Fibroblast of lung (primary cell): ENCODE measurements around the gene CELF2. TPM values are rescaled to one million over a fixed set of nuclear protein-coding genes. Genes with fewer than 3 reads are reported as not detected.

Experiments used
- DNase-seq, 2 donors: peaks; one replicate each; pipeline versions ENCODE4 v3.0.0 to v3.0.0-alpha.2; 2010; ENCODE audit warnings: low read depth in 2 of 2
- H2AFZ ChIP-seq: 2 replicates; pipeline ENCODE4 v1.5.1; 2012; ENCODE audit warnings: low read length, control low read depth, inconsistent platforms
- H3K27ac ChIP-seq: 2 replicates; pipeline ENCODE4 v1.5.1; 2011; ENCODE audit warnings: low read length, control low read depth; ENCODE audit not compliant: insufficient read depth
- H3K27me3 ChIP-seq: 2 replicates; pipeline ENCODE4 v1.5.1; 2011; ENCODE audit warnings: mild to moderate bottlenecking, low read length; ENCODE audit not compliant: control insufficient read depth, insufficient read depth
- H3K36me3 ChIP-seq: 2 replicates; pipeline ENCODE4 v1.5.1; 2011; ENCODE audit warnings: low read length; ENCODE audit not compliant: control insufficient read depth, insufficient read depth
- H3K4me1 ChIP-seq: 2 replicates; pipeline ENCODE4 v1.5.1; 2011; ENCODE audit warnings: low read length; ENCODE audit not compliant: control insufficient read depth, insufficient read depth; ENCODE audit errors: extremely low read depth
- H3K4me2 ChIP-seq: 2 replicates; pipeline ENCODE4 v1.5.1; 2011; ENCODE audit warnings: low read length, control low read depth; ENCODE audit not compliant: insufficient read depth; ENCODE audit errors: extremely low read depth
- H3K4me3 ChIP-seq, 4 experiments: fragments of 200-600 bp in 1 of 4; sonication (generic) in 1 of 4; replicated peaks in 1 of 4; 2 replicates each; pipeline ENCODE4 v1.5.1; 2011 to 2016; ENCODE audit warnings: low read length in 4 of 4, low read depth in 3 of 4, mild to moderate bottlenecking in 3 of 4, control low read depth in 2 of 4, inconsistent platforms in 1 of 4, mixed read lengths in 1 of 4; ENCODE audit not compliant: insufficient read depth in 1 of 4; ENCODE audit errors: control extremely low read depth in 1 of 4
- H3K79me2 ChIP-seq: 2 replicates; pipeline ENCODE4 v1.5.1; 2012; ENCODE audit warnings: mild to moderate bottlenecking, low read length, inconsistent platforms; ENCODE audit not compliant: control insufficient read depth, insufficient read depth
- H3K9ac ChIP-seq: 2 replicates; pipeline ENCODE4 v1.5.1; 2011; ENCODE audit warnings: mild to moderate bottlenecking, low read length, control low read depth; ENCODE audit not compliant: insufficient read depth
- H3K9me3 ChIP-seq: 2 replicates; pipeline ENCODE4 v1.5.1; 2012; ENCODE audit warnings: low read depth, low read length; ENCODE audit not compliant: control insufficient read depth, insufficient read depth
- H4K20me1 ChIP-seq: 2 replicates; pipeline ENCODE4 v1.5.1; 2011; ENCODE audit warnings: low read length; ENCODE audit not compliant: control insufficient read depth, insufficient read depth; ENCODE audit errors: extremely low read depth
- CTCF ChIP-seq, 2 donors: IDR thresholded peaks in 1 of 2; conservative IDR thresholded peaks in 1 of 2; 1 replicate in 1 of 2; 2 replicates in 1 of 2; pipeline ENCODE4 v1.5.1; 2011 to 2012; ENCODE audit warnings: low read length in 2 of 2, control low read depth in 1 of 2, inconsistent platforms in 1 of 2, low read depth in 1 of 2, mild to moderate bottlenecking in 1 of 2
- EZH2 ChIP-seq: IDR thresholded peaks from 2 replicates; pipeline ENCODE4 v1.5.1; 2012; ENCODE audit warnings: low read length, control low read depth, mild to moderate bottlenecking; ENCODE audit errors: missing control alignments
- polyA plus RNA-seq, 2 donors: library from polyadenylated mRNA; depleted of rRNA in 1 of 2; stranded (reverse) in 1 of 2; unstranded in 1 of 2; fragments of >200 nt; gene quantifications; 2 replicates each; pipeline ENCODE4 v1.2.1, GENCODE V29; 2011 to 2012; ENCODE audit warnings: missing spikeins in 1 of 2
- total RNA-seq: library from RNA; depleted of rRNA; stranded (reverse); fragments of >200 nt; gene quantifications from 2 replicates; pipeline ENCODE4 v1.2.1, GENCODE V29; 2014

The CELF2 gene
- total and polyA plus RNA-seq, 2 donors (not counting 1 experiment from before 2014, with no cell fraction given) = 16.9 to 25.1 TPM

DNA sequence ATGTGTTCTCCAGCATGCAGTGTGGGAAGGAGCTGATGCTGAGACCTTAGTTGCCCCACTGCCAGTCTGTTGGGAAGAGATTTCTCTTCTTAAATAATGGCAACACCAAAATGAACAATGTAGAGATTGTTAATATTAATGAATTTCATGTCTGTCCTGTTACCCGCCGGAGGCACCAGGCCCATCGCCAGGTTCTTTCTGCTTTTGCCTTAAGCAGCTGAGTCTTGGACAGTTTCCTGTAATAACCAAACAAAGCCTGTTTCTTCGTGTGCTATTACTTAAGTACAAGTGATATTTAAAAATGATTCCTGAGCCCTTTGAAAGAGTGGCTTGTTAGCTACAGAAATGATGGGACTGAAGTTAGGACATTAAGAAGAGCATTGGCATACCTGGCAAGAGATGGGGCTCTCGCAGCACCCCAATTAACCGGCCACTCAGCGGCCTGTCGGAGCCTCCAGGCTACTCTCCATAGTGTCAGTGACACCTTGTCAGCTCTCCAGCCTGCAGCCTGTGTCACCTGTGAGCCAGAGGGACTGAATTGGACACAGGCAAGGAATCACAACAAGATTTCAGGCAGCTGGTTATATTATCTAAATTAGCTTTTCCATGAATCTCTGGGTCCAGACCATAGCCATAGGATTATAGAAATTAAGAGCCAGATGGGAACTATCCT, 142.0 kb downstream of the CELF2 start:
- no peak for TF ChIP-seq EZH2
- no peak for TF ChIP-seq CTCF (conservative IDR thresholded peaks at IDR 0.05 in 1 of 2, IDR thresholded peaks at IDR 0.05 in 1 of 2; ENCODE audit: low read depth in 1 of 2, low read length in 2 of 2)
- peaks cover 4% of the 10 kb centered on the region for H3K4me1 ChIP-seq
- H3K4me2 ChIP-seq = no peak overlapping the region
- DNase-seq = no peak
- H3K79me2 ChIP-seq = no peaks in the 10 kb centered on the region
- no peaks in the 10 kb centered on the region for H3K27me3 ChIP-seq
- H3K36me3 ChIP-seq = no peaks in the 10 kb centered on the region
- H3K27ac ChIP-seq = no peak overlapping the region
- H2AFZ ChIP-seq = no peak overlapping the region
- H4K20me1 ChIP-seq = no peaks in the 10 kb centered on the region
- H3K9me3 ChIP-seq = no peaks in the 10 kb centered on the region
- no peak overlapping the region for H3K9ac ChIP-seq
- no peak overlapping the region for H3K4me3 ChIP-seq

DNA sequence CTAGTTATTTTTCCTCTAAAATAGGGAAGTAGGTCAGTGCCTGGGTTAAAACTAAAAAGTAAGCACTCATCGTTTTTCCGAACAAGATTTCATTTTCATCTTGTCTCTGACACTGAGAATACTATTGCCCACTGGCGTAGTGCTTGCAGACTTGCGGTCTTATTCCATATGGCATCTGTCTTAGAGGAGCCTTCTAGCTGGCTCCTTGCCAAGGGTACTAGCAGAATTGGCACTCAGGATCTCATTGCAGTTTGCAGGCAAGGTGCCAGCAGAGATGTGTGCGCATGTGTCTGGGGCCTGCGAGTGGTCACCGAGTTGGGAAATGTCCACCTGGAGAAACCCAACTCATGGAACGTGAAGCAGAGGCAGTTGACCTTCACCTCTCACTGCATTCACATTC, 143.4 kb downstream of the CELF2 start:
- H3K4me1 ChIP-seq = peaks cover 4% of the 10 kb centered on the region
- no peak overlapping the region for H3K27ac ChIP-seq
- no peak for DNase-seq
- no peak overlapping the region for H3K4me3 ChIP-seq
- no peaks in the 10 kb centered on the region for H3K9me3 ChIP-seq
- H2AFZ ChIP-seq = no peak overlapping the region
- no peaks in the 10 kb centered on the region for H3K79me2 ChIP-seq
- no peak overlapping the region for H3K4me2 ChIP-seq
- TF ChIP-seq CTCF (conservative IDR thresholded peaks at IDR 0.05 in 1 of 2, IDR thresholded peaks at IDR 0.05 in 1 of 2; ENCODE audit: low read depth in 1 of 2, low read length in 2 of 2) = no peak
- no peak for TF ChIP-seq EZH2
- no peaks in the 10 kb centered on the region for H4K20me1 ChIP-seq
- no peaks in the 10 kb centered on the region for H3K36me3 ChIP-seq
- H3K27me3 ChIP-seq = no peaks in the 10 kb centered on the region
- H3K9ac ChIP-seq = no peak overlapping the region

DNA sequence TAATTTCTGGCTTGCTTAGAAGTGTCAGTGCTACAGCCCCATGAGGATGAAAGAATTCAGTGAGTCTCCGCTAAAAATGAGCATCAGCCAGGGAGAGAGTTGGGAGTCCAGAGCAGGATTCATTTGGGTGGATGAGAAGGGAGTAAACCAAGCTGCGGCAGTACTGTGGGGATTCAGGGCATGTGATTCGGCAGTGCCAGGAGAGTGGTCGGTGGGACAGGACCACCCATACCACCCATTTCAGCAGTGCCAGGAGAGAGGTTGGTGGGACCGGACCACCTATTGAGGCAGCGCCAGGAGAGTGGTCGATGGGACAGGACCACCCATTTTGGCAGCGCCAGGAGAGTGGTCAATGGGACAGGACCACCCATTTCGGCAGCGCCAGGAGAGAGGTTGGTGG, 144.2 kb downstream of the CELF2 start:
- no peak for TF ChIP-seq EZH2
- DNase-seq = no peak
- no peak overlapping the region for H3K9ac ChIP-seq

More for the DNA sequence above, 144.2 kb downstream of the CELF2 start:
- no peak overlapping the region for H3K4me2 ChIP-seq
- H4K20me1 ChIP-seq = no peaks in the 10 kb centered on the region
- no peaks in the 10 kb centered on the region for H3K79me2 ChIP-seq
- no peaks in the 10 kb centered on the region for H3K27me3 ChIP-seq
- H3K27ac ChIP-seq = no peak overlapping the region
- peaks cover 4% of the 10 kb centered on the region for H3K4me1 ChIP-seq
- H3K9me3 ChIP-seq = no peaks in the 10 kb centered on the region
- H3K36me3 ChIP-seq = no peaks in the 10 kb centered on the region
- no peak overlapping the region for H2AFZ ChIP-seq
- no peak overlapping the region for H3K4me3 ChIP-seq
